ENCODE results near the gene GNPAT.

The GNPAT gene

DNA sequence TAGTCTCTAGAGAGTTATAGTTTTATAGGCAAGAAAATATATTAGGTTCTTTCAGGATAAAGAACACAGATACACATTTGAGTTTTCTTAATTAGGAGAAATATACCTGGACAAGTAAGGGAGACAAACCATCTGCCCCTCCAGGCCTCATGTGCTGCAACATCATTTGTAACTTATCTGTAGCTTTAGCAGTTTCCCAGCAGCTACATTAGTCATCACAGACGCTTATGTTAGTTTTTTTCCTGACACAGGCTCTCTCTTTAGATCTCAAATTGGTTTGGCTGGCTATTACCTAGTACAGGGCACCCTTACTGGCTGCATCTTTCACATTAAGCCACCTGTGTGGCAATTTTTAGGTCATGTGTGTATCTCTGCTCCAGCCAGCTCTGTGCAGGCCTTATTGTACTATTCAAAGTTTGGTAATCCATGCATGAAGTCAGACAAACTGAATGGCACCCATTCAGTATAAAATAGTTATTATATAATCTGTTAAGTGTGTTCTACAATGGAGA is 25.9 kb downstream of the GNPAT start:
- no peak overlapping the region for H3K4me3 ChIP-seq (replicated peaks in 1 of 2; ENCODE audit: low read depth in 2 of 2, low read length in 2 of 2)
- DNase-seq (ENCODE audit: low read depth in 2 of 2): peak; percentile 35 to 51
- TF ChIP-seq, protein P1, sequence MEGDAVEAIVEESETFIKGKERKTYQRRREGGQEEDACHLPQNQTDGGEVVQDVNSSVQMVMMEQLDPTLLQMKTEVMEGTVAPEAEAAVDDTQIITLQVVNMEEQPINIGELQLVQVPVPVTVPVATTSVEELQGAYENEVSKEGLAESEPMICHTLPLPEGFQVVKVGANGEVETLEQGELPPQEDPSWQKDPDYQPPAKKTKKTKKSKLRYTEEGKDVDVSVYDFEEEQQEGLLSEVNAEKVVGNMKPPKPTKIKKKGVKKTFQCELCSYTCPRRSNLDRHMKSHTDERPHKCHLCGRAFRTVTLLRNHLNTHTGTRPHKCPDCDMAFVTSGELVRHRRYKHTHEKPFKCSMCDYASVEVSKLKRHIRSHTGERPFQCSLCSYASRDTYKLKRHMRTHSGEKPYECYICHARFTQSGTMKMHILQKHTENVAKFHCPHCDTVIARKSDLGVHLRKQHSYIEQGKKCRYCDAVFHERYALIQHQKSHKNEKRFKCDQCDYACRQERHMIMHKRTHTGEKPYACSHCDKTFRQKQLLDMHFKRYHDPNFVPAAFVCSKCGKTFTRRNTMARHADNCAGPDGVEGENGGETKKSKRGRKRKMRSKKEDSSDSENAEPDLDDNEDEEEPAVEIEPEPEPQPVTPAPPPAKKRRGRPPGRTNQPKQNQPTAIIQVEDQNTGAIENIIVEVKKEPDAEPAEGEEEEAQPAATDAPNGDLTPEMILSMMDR (IDR thresholded peaks at IDR 0.05; ENCODE audit: low read depth, low read length): no peak

DNA sequence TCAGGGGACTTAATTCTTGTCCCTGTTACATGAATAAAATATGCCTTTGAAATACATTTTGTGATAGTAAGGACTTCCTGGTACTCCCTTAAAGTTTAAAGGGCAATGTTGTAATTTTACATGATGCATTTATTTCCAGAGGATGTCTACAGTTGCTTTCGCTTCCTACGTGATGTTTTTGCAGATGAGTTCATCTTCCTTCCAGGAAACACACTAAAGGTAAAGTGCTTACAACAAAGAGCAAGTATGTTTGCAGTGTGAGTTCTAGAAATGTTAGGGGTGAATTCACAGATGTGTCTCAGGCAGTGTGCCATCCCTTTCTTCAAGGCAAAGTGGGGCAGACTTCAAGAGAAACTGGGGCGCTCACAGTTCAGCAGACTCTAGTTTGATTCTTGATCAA is 31.2 kb downstream of the GNPAT start:
- H3K4me3 ChIP-seq (replicated peaks in 1 of 2; ENCODE audit: low read depth in 2 of 2, low read length in 2 of 2): no peak overlapping the region
- TF ChIP-seq, protein P1 (IDR thresholded peaks at IDR 0.05; ENCODE audit: low read depth, low read length): no peak
- peak; percentile 7 to 15 for DNase-seq (ENCODE audit: low read depth in 2 of 2)

DNA sequence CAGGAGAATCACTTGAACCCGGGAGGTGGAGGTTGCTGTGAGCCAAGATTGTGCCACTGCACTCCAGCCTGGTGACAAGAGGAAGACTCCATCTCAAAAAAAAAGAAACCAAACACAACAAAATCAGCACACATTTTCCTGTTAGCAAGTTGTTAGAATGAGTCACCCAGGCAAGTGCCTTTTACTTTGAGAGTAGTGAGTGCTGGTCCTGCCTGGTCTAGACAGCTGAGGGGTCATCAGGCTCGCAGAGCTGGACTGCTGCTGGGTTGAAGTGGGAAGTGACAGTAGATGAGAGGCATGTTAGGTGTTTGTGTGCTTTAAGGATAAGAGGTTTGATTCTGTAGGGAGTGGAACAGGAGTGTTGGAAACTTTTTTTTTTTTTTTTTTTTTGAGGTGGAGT is 31.9 kb downstream of the GNPAT start:
- peak; percentile 26 to 53 for DNase-seq (ENCODE audit: low read depth in 2 of 2)
- TF ChIP-seq, protein P1 (IDR thresholded peaks at IDR 0.05; ENCODE audit: low read depth, low read length): no peak

DNA sequence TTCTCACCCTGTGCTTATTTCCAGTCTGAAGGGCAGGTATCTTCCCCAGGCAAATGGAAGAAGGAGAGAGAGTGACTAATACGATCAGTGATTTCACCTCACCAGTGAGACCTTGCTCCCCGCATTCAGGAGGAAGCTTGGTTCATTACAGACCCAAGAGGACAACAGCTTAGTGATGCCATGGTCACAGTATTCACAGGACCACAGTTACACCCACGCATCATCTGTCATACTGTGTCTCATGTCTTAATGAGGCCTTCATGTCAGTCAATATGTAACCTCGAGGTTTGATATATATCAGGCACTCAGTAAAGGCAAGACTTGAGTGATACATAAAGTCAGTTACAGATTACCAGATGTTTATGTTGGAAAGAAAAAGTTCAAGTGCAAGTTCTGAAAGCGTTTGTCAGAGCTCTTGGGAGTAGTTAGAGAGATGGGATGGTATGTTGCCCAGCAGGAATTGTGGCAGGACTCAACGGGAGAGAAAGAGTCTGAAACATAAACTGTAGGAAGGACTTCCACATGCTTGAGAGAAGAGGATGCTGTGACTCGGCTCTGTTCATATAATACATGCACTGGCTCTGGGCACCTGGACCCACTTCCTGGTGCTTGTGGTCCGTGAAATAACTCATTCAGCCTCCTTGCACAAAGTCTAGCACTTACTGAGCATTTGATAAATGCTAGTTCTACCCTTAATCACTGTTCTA is 33.3 kb downstream of the GNPAT start:
- DNase-seq (ENCODE audit: low read depth in 2 of 2): no peak

More for the DNA sequence above, 31.9 kb downstream of the GNPAT start:
- H3K4me3 ChIP-seq (replicated peaks in 1 of 2; ENCODE audit: low read depth in 2 of 2, low read length in 2 of 2): no peak overlapping the region

DNA sequence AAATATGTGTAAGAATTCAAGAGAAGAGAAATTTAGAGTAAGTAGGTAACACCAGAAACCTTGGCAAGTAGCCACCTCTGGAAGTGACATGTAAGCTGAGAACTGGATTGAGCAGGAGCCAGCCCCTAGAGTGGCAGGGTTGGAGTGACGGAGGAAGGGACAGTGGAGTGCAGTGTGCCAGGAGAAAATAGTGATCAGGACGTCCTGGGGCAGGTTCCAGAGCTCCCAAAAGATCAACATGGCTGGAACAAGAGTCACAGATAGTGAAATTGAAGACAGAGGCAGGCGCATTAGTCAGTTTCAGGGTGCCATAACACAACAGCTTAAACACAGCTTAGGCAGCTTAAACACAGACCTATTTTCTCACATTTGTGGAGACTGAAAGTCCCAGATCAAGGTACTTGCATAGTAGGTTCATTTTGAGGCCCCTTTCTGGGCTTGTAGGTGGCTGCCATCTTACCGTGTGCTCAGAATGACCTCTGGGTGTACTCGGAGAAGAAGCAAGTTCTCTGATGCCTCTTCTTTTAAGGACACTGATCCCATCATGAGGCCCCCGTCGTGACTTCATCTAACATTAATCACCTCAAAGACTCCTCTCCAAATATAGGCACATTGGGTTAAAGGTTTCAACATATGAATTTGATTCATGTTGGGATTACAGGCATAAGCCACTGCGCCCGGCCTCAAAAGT is 37.2 kb downstream of the GNPAT start:
- TF ChIP-seq, protein P1 (IDR thresholded peaks at IDR 0.05; ENCODE audit: low read depth, low read length): no peak
- DNase-seq (ENCODE audit: low read depth in 2 of 2): peak in 1 of 2 donors; percentile 8
- no peak overlapping the region for H3K4me3 ChIP-seq (replicated peaks in 1 of 2; ENCODE audit: low read depth in 2 of 2, low read length in 2 of 2)

More for the DNA sequence above, 33.3 kb downstream of the GNPAT start:
- TF ChIP-seq, protein P1 (IDR thresholded peaks at IDR 0.05; ENCODE audit: low read depth, low read length): no peak
- H3K4me3 ChIP-seq (replicated peaks in 1 of 2; ENCODE audit: low read depth in 2 of 2, low read length in 2 of 2): no peak overlapping the region

DNA sequence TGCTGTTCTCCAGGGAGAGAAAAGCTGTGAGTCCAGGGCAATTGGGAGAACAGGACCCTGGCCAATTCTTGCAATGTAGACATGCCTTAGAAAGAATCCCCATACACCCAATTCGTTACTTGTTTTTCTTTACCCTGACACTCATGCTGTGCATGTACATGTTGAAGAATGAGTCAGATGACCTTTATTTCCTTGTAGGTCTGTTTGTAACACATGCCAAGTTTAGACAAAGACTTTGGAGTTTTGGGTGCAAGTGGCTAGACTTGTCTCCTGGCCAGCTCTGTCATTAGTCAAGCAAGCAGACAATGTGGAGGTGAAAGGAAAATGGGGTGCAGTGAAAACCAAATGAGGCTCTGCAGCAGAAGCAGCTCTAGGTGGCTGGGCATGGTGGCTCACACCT is 38.1 kb downstream of the GNPAT start:
- TF ChIP-seq, protein P1 (IDR thresholded peaks at IDR 0.05; ENCODE audit: low read depth, low read length): no peak
- DNase-seq (ENCODE audit: low read depth in 2 of 2): peak; percentile 58 to 70

More for the DNA sequence above, 38.1 kb downstream of the GNPAT start:
- no peak overlapping the region for H3K4me3 ChIP-seq (replicated peaks in 1 of 2; ENCODE audit: low read depth in 2 of 2, low read length in 2 of 2)

All from cardiac fibroblast (primary cell).